Coronary artery (tissue), 2 donors: Measurements from ENCODE around the gene TAF15.

Source experiments
- DNase-seq: peaks from one replicate; pipeline ENCODE4 v3.0.0-alpha.2; 2017; ENCODE audit warnings: low spot score
- H3K27ac ChIP-seq, 2 donors: fragments of 200-600 bp; sonication (generic); one replicate each; pipeline ENCODE4 v1.5.1; 2016 to 2019
- H3K4me3 ChIP-seq: fragments of 200-600 bp; sonication (generic); 2 replicates; pipeline ENCODE4 v1.5.1; 2016; ENCODE audit warnings: mild to moderate bottlenecking, moderate library complexity
- TF ChIP-seq, protein P1 (sequence below): fragments of 200-600 bp; sonication (generic); IDR thresholded peaks from one replicate; pipeline ENCODE4 v1.5.1; 2019; ENCODE audit warnings: antibody characterized with exemption

TAF15 gene

DNA sequence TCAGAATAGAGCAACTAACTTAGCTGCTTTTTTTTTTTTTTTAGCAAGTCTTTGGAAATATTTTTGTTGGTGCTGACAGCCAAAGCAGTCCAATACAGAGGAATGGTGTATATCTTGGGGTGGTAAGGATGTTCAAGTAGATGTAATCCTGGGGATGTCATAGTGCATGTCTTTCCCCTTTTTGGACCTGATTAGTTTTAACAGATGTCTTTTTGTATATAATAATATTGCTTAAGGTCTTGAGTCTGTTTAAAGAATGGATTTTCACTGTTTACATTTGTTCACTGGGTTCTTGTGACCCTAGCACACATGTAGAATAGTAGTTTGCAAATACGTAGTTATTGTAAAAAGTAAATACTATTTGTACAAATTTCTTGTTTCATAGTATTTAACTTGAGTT is 7.9 kb downstream of the TAF15 start:
- Histone ChIP-seq H3K27ac (no peak overlapping the region), H3K4me3 (no peak overlapping the region)
- DNase-seq = no peak
- TF ChIP-seq, protein P1, sequence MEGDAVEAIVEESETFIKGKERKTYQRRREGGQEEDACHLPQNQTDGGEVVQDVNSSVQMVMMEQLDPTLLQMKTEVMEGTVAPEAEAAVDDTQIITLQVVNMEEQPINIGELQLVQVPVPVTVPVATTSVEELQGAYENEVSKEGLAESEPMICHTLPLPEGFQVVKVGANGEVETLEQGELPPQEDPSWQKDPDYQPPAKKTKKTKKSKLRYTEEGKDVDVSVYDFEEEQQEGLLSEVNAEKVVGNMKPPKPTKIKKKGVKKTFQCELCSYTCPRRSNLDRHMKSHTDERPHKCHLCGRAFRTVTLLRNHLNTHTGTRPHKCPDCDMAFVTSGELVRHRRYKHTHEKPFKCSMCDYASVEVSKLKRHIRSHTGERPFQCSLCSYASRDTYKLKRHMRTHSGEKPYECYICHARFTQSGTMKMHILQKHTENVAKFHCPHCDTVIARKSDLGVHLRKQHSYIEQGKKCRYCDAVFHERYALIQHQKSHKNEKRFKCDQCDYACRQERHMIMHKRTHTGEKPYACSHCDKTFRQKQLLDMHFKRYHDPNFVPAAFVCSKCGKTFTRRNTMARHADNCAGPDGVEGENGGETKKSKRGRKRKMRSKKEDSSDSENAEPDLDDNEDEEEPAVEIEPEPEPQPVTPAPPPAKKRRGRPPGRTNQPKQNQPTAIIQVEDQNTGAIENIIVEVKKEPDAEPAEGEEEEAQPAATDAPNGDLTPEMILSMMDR = no peak

DNA sequence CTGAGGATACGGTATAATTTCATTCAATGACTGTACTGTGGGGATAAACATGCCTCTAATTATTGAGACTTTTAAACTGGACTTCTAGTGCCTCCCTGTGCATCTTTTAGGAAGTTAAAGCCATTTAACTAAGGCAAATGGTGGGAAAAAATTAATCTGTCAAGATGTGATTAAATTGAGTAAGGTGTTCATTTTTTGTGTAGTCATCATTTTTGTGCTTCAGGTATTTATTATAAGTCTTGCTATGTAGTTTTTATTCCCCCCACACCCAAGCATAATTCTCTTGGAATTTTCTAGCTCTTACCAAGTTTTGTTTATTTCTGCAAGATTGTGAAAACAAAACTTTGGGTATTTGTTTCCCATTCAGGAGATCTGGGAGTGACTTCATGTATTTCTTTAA is 10.2 kb downstream of the TAF15 start:
- no peak overlapping the region for H3K27ac ChIP-seq
- no peak for DNase-seq
- TF ChIP-seq, protein P1 = no peak
- no peak overlapping the region for H3K4me3 ChIP-seq

DNA sequence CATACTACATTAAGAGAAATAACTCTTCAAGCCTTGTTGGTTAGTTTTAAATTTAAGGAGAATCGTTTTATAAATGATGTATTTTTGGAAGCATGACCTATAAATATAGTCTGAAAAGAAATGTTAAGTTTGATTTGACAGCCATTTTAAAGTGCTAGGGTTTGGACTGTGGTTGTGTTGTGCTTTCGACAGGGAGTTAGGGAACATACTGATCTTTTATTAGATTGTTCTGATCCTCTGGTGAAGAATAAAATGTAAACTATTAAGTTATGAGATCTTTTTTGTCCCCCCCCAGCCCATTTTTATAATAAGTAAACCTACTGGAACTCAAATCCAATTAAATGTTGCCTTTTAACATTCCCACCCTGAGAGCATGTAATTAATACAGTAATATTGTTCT is 12.0 kb downstream of the TAF15 start:
- Histone ChIP-seq H3K27ac (no peak overlapping the region), H3K4me3 (no peak overlapping the region)
- TF ChIP-seq, protein P1 = no peak
- DNase-seq = no peak

DNA sequence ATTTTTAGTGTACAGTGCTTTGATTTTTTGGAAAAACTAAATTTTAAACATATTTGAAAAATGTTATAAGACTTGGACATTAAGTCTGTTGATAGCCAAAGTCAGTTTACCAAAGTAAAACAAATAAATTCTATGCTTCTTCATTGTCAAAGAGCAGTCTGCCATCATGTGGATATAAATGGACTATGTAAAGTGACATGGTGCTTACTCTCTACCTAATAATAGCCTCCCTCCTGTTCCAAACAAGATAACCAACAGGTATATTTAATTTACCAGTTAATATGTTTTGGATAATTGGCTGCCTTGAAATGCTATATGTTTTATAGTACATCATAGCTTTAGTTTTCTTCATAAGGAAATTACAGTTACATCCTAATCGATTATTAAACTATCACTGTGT is 15.9 kb downstream of the TAF15 start:
- TF ChIP-seq, protein P1 = no peak
- Histone ChIP-seq H3K27ac (no peak overlapping the region), H3K4me3 (no peak overlapping the region)
- no peak for DNase-seq

DNA sequence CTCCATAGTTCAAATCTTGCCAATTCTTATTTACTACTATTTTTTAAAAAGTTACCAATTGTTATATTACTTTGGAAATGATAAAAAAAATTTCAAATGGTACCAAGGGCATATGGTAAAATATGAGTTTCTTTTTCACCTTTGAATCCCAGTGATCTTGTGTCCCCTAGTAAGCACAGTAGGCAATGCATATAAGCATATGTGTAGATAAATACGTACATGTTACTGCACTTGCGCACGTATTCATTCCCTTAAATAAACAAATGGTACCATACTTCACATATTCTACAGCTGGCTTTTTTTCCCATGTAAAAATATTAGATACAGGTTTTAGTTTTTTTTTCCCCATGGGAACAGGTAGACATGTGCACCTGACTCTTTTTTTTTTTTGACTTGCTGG is 31.8 kb downstream of the TAF15 start:
- no peak for DNase-seq
- no peak overlapping the region for H3K27ac ChIP-seq
- TF ChIP-seq, protein P1 = no peak
- no peak overlapping the region for H3K4me3 ChIP-seq

DNA sequence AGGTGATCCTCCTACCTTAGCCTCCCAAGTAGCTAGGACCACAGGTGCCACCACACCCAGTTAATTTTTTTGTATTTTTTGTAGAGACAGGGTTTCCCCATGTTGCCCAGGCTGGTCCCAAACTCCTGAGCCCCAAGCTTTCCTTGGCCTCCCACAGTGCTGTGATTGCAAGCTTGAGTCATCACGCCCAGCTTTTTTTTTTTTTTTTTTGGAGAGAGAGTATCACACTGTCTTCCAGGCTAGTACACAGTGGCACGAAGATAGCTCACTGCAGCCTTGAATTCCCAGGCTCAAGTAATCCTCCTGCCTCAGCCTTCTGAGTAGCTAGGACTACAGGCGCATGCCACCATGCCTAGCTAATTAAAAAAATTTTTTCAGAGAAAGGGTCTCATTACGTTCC is 32.2 kb downstream of the TAF15 start:
- Histone ChIP-seq H3K27ac (no peak overlapping the region), H3K4me3 (no peak overlapping the region)
- DNase-seq = no peak
- TF ChIP-seq, protein P1 = no peak

DNA sequence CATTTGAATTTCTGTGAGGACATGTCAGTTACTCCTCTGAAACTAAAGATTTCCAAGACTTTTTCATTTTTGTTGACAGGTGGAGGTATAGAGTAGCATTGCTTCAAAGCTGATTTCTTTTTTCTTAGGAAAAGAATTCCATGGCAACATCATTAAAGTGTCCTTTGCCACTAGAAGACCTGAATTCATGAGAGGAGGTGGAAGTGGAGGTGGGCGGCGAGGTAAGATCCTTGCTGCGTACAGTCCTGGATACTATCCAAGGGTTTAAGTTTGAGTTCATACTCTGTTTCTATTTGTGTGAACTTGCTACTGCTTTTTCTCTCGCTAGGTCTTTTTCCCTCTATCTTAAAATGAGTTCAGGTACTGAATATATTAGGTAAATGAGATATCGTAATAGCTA is 33.0 kb downstream of the TAF15 start:
- TF ChIP-seq, protein P1 = no peak

More for the DNA sequence above, 33.0 kb downstream of the TAF15 start:
- Histone ChIP-seq H3K4me3 (no peak overlapping the region), H3K27ac (no peak overlapping the region)
- no peak for DNase-seq
